Astrocyte (in vitro differentiated cells and primary cell): ENCODE data around the gene S100A9. TPM values are rescaled to one million over a fixed set of nuclear protein-coding genes. Genes with fewer than 3 reads are reported as not detected.

ENCODE experiments used
- total RNA-seq: library from RNA; stranded (reverse); gene quantifications from 2 replicates; pipeline ENCODE4 v1.2.1, GENCODE V29; 2021

The S100A9 gene
- total RNA-seq, 1 donor from 2014 or later: 1.8 TPM

Other genes with a start within 250 kb of the S100A9 start
- not detected in 2 replicates for gene SPRR2F, start 244.3 kb upstream of the S100A9 start, total RNA-seq
- gene SPRR2G, start 207.0 kb upstream of the S100A9 start, total RNA-seq: not detected in 2 replicates
- gene LELP1, start 154.4 kb upstream of the S100A9 start, total RNA-seq: not detected in 2 replicates
- gene PRR9, start 140.3 kb upstream of the S100A9 start, total RNA-seq: 0.52 and 0.55 TPM in 2 replicates
- not detected in 2 replicates for gene LORICRIN, start 98.2 kb upstream of the S100A9 start, total RNA-seq
- not detected in 2 replicates for gene PGLYRP3, start 44.9 kb upstream of the S100A9 start, total RNA-seq
- gene PGLYRP4, start 9.0 kb upstream of the S100A9 start, total RNA-seq: not detected in 2 replicates
- not detected in 2 replicates for gene S100A12, start 17.8 kb downstream of the S100A9 start, total RNA-seq
- gene S100A8, start 33.2 kb downstream of the S100A9 start, total RNA-seq: not detected in 2 replicates
- gene S100A7A, start 58.7 kb downstream of the S100A9 start, total RNA-seq: not detected in 2 replicates
- gene S100A7, start 102.8 kb downstream of the S100A9 start, total RNA-seq: not detected in 2 replicates
- 74.4 and 125 TPM in 2 replicates for gene S100A6, start 178.1 kb downstream of the S100A9 start, total RNA-seq
- 0.39 TPM in 1 of 2 replicates, not detected in the other for gene S100A5, start 183.1 kb downstream of the S100A9 start, total RNA-seq
- gene S100A4, start 188.0 kb downstream of the S100A9 start, total RNA-seq: 58.5 and 69.3 TPM in 2 replicates
- gene S100A3, start 191.4 kb downstream of the S100A9 start, total RNA-seq: 12.8 and 14.6 TPM in 2 replicates
- gene S100A2, start 208.0 kb downstream of the S100A9 start, total RNA-seq: 3.0 and 3.8 TPM in 2 replicates